ENCODE measurements around the gene ACTL8. TPM values are rescaled to one million over a fixed set of nuclear protein-coding genes. Genes with fewer than 3 reads are reported as not detected.

The ACTL8 gene, protein sequence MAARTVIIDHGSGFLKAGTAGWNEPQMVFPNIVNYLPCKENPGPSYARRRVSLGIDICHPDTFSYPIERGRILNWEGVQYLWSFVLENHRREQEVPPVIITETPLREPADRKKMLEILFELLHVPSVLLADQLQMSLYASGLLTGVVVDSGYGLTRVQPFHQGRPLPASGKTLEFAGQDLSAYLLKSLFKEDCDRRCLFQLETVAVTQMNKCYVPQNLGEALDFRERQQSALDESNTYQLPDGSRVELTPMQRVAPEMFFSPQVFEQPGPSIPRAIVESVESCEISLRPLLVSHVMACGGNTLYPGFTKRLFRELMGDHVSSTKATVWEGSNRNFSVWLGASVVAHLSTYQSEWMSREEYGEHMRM
- total RNA-seq, result not detected in 2 replicates
- polyA plus RNA-seq, result 0.06 and 0.15 TPM in 2 replicates
- polyA plus RNA-seq (2012), result 0.13 and 0.15 TPM in 2 replicates
- polyA minus RNA-seq (ENCODE audit: low replicate concordance), result 2.6 TPM in 1 of 2 replicates, not detected in the other

DNA sequence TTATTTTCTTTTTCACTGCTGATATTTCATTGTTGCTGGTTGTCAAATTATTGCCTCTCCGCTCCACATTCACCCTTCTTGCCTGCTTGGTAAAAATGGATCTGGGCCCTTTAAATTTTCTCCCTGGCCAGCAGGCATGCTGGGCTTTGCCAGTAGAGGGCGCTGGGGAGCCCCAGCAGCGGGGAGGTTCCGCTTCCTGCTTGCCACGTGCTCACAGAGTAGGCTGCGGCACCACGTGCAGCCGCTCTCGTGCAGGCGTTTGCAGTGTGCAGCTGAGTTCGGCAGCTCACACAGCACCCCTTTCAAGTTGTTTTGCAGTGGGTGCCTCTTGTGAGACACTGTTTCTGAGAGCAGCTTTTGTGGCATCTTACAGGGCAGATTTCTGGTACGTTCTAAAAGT lies at the start of gene ACTL8:
TSS of gene ACTL8 (plus strand) at position 214 of the 400 bp plus-strand sequence. CDS start 67,676 bp downstream, outside the sequence.
- H3K4me1 ChIP-seq (ENCODE audit: control insufficient read depth, extremely low read depth, insufficient read depth, low read length), result no peaks in the 10 kb centered on the region
- H3K4me2 ChIP-seq (ENCODE audit: extremely low read depth, insufficient read depth, low read length), result no peak within 1 kb of the TSS
- no peak within 1 kb of the TSS for H2AFZ ChIP-seq (ENCODE audit: low read length)
- H3K9ac ChIP-seq (ENCODE audit: insufficient read depth, low read length), result no peak within 1 kb of the TSS
- no peak within 1 kb of the TSS for H3K27ac ChIP-seq (ENCODE audit: insufficient read depth, low read length)
- no peak for DNase-seq (ENCODE audit: low read depth in 2 of 2)
- peaks cover 1% of the 10 kb centered on the region for H3K9me3 ChIP-seq (ENCODE audit: control insufficient read depth, insufficient read depth, low read depth, low read length)
- TF ChIP-seq, protein P1, sequence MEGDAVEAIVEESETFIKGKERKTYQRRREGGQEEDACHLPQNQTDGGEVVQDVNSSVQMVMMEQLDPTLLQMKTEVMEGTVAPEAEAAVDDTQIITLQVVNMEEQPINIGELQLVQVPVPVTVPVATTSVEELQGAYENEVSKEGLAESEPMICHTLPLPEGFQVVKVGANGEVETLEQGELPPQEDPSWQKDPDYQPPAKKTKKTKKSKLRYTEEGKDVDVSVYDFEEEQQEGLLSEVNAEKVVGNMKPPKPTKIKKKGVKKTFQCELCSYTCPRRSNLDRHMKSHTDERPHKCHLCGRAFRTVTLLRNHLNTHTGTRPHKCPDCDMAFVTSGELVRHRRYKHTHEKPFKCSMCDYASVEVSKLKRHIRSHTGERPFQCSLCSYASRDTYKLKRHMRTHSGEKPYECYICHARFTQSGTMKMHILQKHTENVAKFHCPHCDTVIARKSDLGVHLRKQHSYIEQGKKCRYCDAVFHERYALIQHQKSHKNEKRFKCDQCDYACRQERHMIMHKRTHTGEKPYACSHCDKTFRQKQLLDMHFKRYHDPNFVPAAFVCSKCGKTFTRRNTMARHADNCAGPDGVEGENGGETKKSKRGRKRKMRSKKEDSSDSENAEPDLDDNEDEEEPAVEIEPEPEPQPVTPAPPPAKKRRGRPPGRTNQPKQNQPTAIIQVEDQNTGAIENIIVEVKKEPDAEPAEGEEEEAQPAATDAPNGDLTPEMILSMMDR (conservative IDR thresholded peaks at IDR 0.05 in 1 of 2, IDR thresholded peaks at IDR 0.05 in 1 of 2; ENCODE audit: low read depth in 1 of 2, low read length in 2 of 2), result peak; percentile 14 to 26
- no peak for TF ChIP-seq EZH2 (IDR thresholded peaks at IDR 0.05; ENCODE audit: low read length, missing control alignments)
- no peaks in the 10 kb centered on the region for H4K20me1 ChIP-seq (ENCODE audit: control insufficient read depth, extremely low read depth, insufficient read depth, low read length)
- no peak within 1 kb of the TSS for H3K4me3 ChIP-seq (replicated peaks in 1 of 4; ENCODE audit: control extremely low read depth in 1 of 4, insufficient read depth in 1 of 4, low read depth in 3 of 4, low read length in 4 of 4)
- H3K36me3 ChIP-seq (ENCODE audit: control insufficient read depth, insufficient read depth, low read length), result no peaks in the 10 kb centered on the region
- H3K79me2 ChIP-seq (ENCODE audit: control insufficient read depth, insufficient read depth, low read length), result no peaks in the 10 kb centered on the region
- H3K27me3 ChIP-seq (ENCODE audit: control insufficient read depth, insufficient read depth, low read length), result no peaks in the 10 kb centered on the region

DNA sequence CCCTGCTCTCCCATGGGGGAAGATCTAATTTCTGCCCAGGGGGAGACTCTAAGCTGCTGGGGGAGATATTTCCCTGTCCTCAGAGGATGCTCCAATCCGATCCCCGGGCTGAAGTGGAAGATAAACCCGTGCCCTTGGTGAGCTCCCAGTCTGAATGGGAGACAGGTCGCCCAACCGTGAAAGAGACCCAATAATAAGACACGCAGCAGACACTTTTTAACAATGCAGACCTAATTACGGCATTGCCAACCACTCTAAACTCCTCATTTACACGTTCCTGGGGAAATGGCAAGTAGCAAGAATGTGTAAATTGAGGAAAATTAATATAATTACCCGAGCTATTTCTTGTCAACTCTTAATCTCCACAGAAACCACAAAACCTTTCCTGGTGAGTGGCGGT lies 48.7 kb upstream of the ACTL8 start:
- Histone ChIP-seq H3K79me2 (ENCODE audit: control insufficient read depth, insufficient read depth, low read length) (no peaks in the 10 kb centered on the region), H3K27ac (ENCODE audit: insufficient read depth, low read length) (no peak overlapping the region), H3K4me3 (replicated peaks in 1 of 4; ENCODE audit: control extremely low read depth in 1 of 4, insufficient read depth in 1 of 4, low read depth in 3 of 4, low read length in 4 of 4) (no peak overlapping the region), H3K9ac (ENCODE audit: insufficient read depth, low read length) (no peak overlapping the region), H3K4me1 (ENCODE audit: control insufficient read depth, extremely low read depth, insufficient read depth, low read length) (no peaks in the 10 kb centered on the region), H4K20me1 (ENCODE audit: control insufficient read depth, extremely low read depth, insufficient read depth, low read length) (no peaks in the 10 kb centered on the region), H2AFZ (ENCODE audit: low read length) (no peak overlapping the region), H3K36me3 (ENCODE audit: control insufficient read depth, insufficient read depth, low read length) (no peaks in the 10 kb centered on the region), H3K9me3 (ENCODE audit: control insufficient read depth, insufficient read depth, low read depth, low read length) (no peaks in the 10 kb centered on the region), H3K27me3 (ENCODE audit: control insufficient read depth, insufficient read depth, low read length) (no peaks in the 10 kb centered on the region), H3K4me2 (ENCODE audit: extremely low read depth, insufficient read depth, low read length) (no peak overlapping the region)
- no peak for DNase-seq (ENCODE audit: low read depth in 2 of 2)
- TF ChIP-seq, protein P1 (conservative IDR thresholded peaks at IDR 0.05 in 1 of 2, IDR thresholded peaks at IDR 0.05 in 1 of 2; ENCODE audit: low read depth in 1 of 2, low read length in 2 of 2), result no peak
- TF ChIP-seq EZH2 (IDR thresholded peaks at IDR 0.05; ENCODE audit: low read length, missing control alignments), result no peak

DNA sequence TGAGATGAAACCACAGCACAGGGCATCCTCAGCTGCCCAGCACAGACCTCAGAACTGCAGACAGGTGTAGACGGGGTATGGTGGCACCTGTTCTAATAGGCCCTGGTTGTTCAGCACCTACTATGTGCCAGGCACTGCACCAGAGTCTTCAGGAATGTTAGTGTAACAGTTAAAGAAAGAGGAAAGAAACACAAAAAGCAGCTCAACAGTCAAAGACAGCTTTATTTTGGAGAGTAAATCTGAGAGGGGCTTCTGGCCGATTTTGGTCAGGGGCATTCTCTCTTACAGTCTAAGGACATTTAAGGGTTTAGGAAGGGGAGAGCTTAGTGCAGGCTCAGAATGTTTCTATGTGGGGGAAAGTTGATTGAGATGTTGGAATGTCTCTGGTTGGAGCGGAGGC lies 45.2 kb upstream of the ACTL8 start:
- Histone ChIP-seq H3K9ac (ENCODE audit: insufficient read depth, low read length) (no peak overlapping the region), H3K79me2 (ENCODE audit: control insufficient read depth, insufficient read depth, low read length) (no peaks in the 10 kb centered on the region), H3K4me1 (ENCODE audit: control insufficient read depth, extremely low read depth, insufficient read depth, low read length) (no peaks in the 10 kb centered on the region), H3K4me2 (ENCODE audit: extremely low read depth, insufficient read depth, low read length) (no peak overlapping the region), H3K27ac (ENCODE audit: insufficient read depth, low read length) (no peak overlapping the region), H3K27me3 (ENCODE audit: control insufficient read depth, insufficient read depth, low read length) (no peaks in the 10 kb centered on the region), H3K36me3 (ENCODE audit: control insufficient read depth, insufficient read depth, low read length) (no peaks in the 10 kb centered on the region), H2AFZ (ENCODE audit: low read length) (no peak overlapping the region), H3K4me3 (replicated peaks in 1 of 4; ENCODE audit: control extremely low read depth in 1 of 4, insufficient read depth in 1 of 4, low read depth in 3 of 4, low read length in 4 of 4) (no peak overlapping the region), H4K20me1 (ENCODE audit: control insufficient read depth, extremely low read depth, insufficient read depth, low read length) (no peaks in the 10 kb centered on the region), H3K9me3 (ENCODE audit: control insufficient read depth, insufficient read depth, low read depth, low read length) (no peaks in the 10 kb centered on the region)
- no peak for DNase-seq (ENCODE audit: low read depth in 2 of 2)
- no peak for TF ChIP-seq EZH2 (IDR thresholded peaks at IDR 0.05; ENCODE audit: low read length, missing control alignments)
